GM23248 (cell line): ENCODE measurements around the gene KLHDC8A. TPM values are rescaled to one million over a fixed set of nuclear protein-coding genes. Genes with fewer than 3 reads are reported as not detected.

Source experiments
- DNase-seq: peaks from one replicate; pipeline ENCODE4 v3.0.0-alpha.2; 2015
- H2AFZ ChIP-seq: fragments of 200-600 bp; sonication (generic); 2 replicates; pipeline ENCODE4 v1.6.1; 2016; ENCODE audit warnings: antibody characterized with exemption
- H3F3A ChIP-seq: fragments of 200-600 bp; sonication (generic); 2 replicates; pipeline ENCODE4 v1.6.1; 2016; ENCODE audit warnings: mild to moderate bottlenecking, antibody characterized with exemption, mixed run types; ENCODE audit not compliant: insufficient read depth
- H3K27ac ChIP-seq: fragments of 200-600 bp; sonication (generic); 2 replicates; pipeline ENCODE4 v1.5.1; 2016; ENCODE audit warnings: mild to moderate bottlenecking
- H3K27me3 ChIP-seq: fragments of 200-600 bp; sonication (generic); replicated peaks from 2 replicates; pipeline ENCODE4 v1.6.1; 2016; ENCODE audit warnings: mild to moderate bottlenecking; ENCODE audit not compliant: insufficient read depth
- H3K36me3 ChIP-seq: fragments of 200-600 bp; sonication (generic); 2 replicates; pipeline ENCODE4 v1.6.1; 2016; ENCODE audit warnings: low read depth, mild to moderate bottlenecking
- H3K4me1 ChIP-seq: fragments of 200-600 bp; sonication (generic); 2 replicates; pipeline ENCODE4 v1.6.1; 2016; ENCODE audit warnings: mild to moderate bottlenecking; ENCODE audit not compliant: insufficient read depth
- H3K4me2 ChIP-seq: fragments of 200-600 bp; sonication (generic); one replicate; pipeline ENCODE4 v1.6.1; 2016; ENCODE audit warnings: mild to moderate bottlenecking; ENCODE audit not compliant: unreplicated experiment
- H3K4me3 ChIP-seq: fragments of 200-600 bp; sonication (generic); 2 replicates; pipeline ENCODE4 v1.5.1; 2016; ENCODE audit warnings: mild to moderate bottlenecking
- H3K79me2 ChIP-seq: fragments of 200-600 bp; sonication (generic); 2 replicates; pipeline ENCODE4 v1.6.1; 2016; ENCODE audit warnings: mild to moderate bottlenecking; ENCODE audit not compliant: insufficient read depth
- H3K9ac ChIP-seq: fragments of 200-600 bp; sonication (generic); 2 replicates; pipeline ENCODE4 v1.6.1; 2016; ENCODE audit warnings: mild to moderate bottlenecking
- H3K9me2 ChIP-seq: fragments of 200-600 bp; sonication (generic); 2 replicates; pipeline ENCODE4 v1.6.1; 2016; ENCODE audit warnings: mixed run types, mild to moderate bottlenecking, moderate library complexity; ENCODE audit not compliant: insufficient read depth
- H3K9me3 ChIP-seq: fragments of 200-600 bp; sonication (generic); one replicate; pipeline ENCODE4 v1.6.1; 2017; ENCODE audit warnings: low read depth
- H4K20me1 ChIP-seq: fragments of 200-600 bp; sonication (generic); 2 replicates; pipeline ENCODE4 v1.6.0; 2016; ENCODE audit not compliant: insufficient read depth
- EZH2 ChIP-seq: fragments of 200-600 bp; sonication (generic); IDR thresholded peaks from 2 replicates; pipeline ENCODE4 v1.6.1; 2018; ENCODE audit warnings: antibody characterized with exemption, mild to moderate bottlenecking; ENCODE audit not compliant: insufficient read depth, poor library complexity, severe bottlenecking
- EZH2phosphoT487 ChIP-seq: fragments of 200-600 bp; sonication (generic); IDR thresholded peaks from 2 replicates; pipeline ENCODE4 v1.6.1; 2018; ENCODE audit warnings: antibody characterized with exemption, moderate library complexity, mild to moderate bottlenecking, low read depth; ENCODE audit not compliant: insufficient read depth
- WGBS, 2 experiments: methylation state at CpG; one replicate each; pipeline ENCODE4 v1.1.6; 2015 to 2017; ENCODE audit warnings: low lambda C conversion rate in 2 of 2, low coverage in 1 of 2; ENCODE audit errors: missing lambda C conversion rate in 2 of 2; 5-methylcytosine and 5-hydroxymethylcytosine counted together
- in situ Hi-C: fragments of 300-500 bp; cut with MboI; formaldehyde crosslinking; loops from 2 replicates; pipeline ENCODE4 v1.15.0; 2020
- polyA plus RNA-seq: library from polyadenylated mRNA; unstranded; fragments of >200 nt; fragmentation: Nextera tagmentation; extraction: Ambion mirVana; gene quantifications from 2 replicates; pipeline ENCODE4 v1.2.1, GENCODE V29; 2016
- total RNA-seq: library from RNA; depleted of rRNA; stranded (reverse); fragments of >200 nt; shearing (Covaris generic); gene quantifications from 2 replicates; pipeline ENCODE4 v1.2.3, GENCODE V29; 2014

The KLHDC8A gene
- total and polyA plus RNA-seq, 2 experiments from 2014 or later: not detected

DNA sequence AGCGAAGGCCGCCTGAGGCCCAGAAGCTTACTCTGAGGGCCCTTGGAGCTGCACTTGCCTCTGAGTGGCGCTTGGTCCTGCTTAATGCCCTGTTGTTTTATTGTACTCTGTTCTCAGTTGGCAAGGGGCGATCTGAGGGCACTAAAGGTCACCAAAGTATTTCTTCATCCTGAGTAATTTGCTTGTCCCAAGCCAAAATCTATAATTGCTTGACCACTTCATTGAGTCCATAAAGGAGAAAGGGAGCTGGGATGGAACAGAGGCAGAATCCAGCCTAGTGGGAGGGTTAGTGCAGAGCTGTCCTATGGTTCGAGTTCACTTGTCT is 34.8 kb downstream of the KLHDC8A start:
- peak overlapping the region; percentile 88 for H3K4me3 ChIP-seq

DNA sequence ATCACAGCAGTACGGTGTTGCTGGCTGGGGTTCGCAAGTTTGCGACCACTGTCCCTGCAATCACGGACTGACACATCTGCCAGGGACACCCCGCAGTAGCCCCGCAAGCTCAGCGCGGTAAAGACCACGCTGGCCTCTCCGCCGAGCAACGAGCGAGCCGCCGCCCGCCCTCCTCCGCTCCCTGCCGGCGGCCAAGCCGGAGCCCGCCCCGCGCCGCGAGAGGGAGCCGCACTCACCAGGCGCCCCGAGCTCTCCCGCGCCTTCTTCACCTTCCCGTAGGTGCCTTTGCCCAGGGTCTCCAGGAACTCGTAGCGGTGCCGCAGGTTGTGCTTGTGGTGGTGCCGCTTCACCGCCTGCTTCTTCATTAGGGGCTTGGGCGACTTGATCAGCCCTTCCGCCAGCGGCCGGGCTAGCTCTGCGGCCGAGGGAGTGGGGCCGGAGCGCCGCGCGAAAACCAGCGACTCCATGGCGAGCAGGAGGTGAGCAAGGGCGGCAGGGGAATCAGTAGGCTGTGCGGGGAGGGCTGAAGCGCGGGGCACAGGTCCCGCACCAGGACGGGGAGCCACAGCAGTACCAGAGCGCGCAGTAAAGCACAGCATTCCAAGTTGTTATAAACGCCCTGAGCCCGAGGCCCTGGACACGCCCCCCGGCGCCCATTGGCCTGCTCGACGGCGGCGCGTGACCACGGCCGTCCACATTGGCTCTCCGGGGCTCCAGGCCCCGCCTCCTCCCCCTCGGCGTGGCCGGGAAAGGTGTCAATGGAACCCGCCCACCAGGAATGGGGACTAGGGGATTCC is 35.4 kb downstream of the KLHDC8A start, which contains the start of gene NUAK2:
TSS of gene NUAK2 (minus strand) at position 584 of the 797 bp plus-strand sequence. CDS start at position 467, 117 bp downstream.
- no peaks in the 10 kb centered on the region for H3K9me2 ChIP-seq
- peak within 1 kb of the TSS; percentile 80 for H3K4me2 ChIP-seq
- peaks cover 51% of the 10 kb centered on the region for H3K79me2 ChIP-seq
- H3K36me3 ChIP-seq: no peaks in the 10 kb centered on the region
- no peaks in the 10 kb centered on the region for H4K20me1 ChIP-seq
- H3K9me3 ChIP-seq: no peaks in the 10 kb centered on the region
- H3K9ac ChIP-seq: peak within 1 kb of the TSS; percentile 76
- H3K27ac ChIP-seq: no peak within 1 kb of the TSS
- peaks cover 17% of the 10 kb centered on the region for H3K4me1 ChIP-seq
- in situ Hi-C loops: loop anchor here (5.0 kb wide), 1 partner anchor 44 kb away; no protein-coding TSS in a partner anchor
- DNase-seq: peak; percentile 94
- peak within 1 kb of the TSS; percentile 88 for H3K4me3 ChIP-seq
- TF ChIP-seq EZH2phosphoT487 (no peak), EZH2 (no peak)
- peaks cover 10% of the 10 kb centered on the region; the same call in 1 of the 2 replicates for H3F3A ChIP-seq
- peak within 1 kb of the TSS; percentile 87 for H2AFZ ChIP-seq
- H3K27me3 ChIP-seq: no peaks in the 10 kb centered on the region
- WGBS, 2 experiments: 1% methylated on average over 69 to 75 of the region's 75 CpGs

More for the DNA sequence above, 34.8 kb downstream of the KLHDC8A start:
- no peak for DNase-seq
- H3K79me2 ChIP-seq: peaks cover 45% of the 10 kb centered on the region
- H4K20me1 ChIP-seq: no peaks in the 10 kb centered on the region
- no peaks in the 10 kb centered on the region for H3K9me3 ChIP-seq
- H3K4me2 ChIP-seq: peak overlapping the region; percentile 33
- WGBS, 2 experiments: 64 to 67% methylated on average over 5 of the region's 5 CpGs
- no peaks in the 10 kb centered on the region for H3K27me3 ChIP-seq
- TF ChIP-seq EZH2 (no peak), EZH2phosphoT487 (no peak)
- peak overlapping the region; percentile 87; the same call in 1 of the 2 replicates for H2AFZ ChIP-seq
- H3K4me1 ChIP-seq: peaks cover 17% of the 10 kb centered on the region
- no peak overlapping the region for H3K9ac ChIP-seq
- no peaks in the 10 kb centered on the region for H3K9me2 ChIP-seq
- H3K36me3 ChIP-seq: no peaks in the 10 kb centered on the region
- in situ Hi-C loops: loop anchor here (5.0 kb wide), 1 partner anchor 45 kb away; no protein-coding TSS in a partner anchor
- peaks cover 10% of the 10 kb centered on the region; the same call in 1 of the 2 replicates for H3F3A ChIP-seq
- no peak overlapping the region for H3K27ac ChIP-seq

DNA sequence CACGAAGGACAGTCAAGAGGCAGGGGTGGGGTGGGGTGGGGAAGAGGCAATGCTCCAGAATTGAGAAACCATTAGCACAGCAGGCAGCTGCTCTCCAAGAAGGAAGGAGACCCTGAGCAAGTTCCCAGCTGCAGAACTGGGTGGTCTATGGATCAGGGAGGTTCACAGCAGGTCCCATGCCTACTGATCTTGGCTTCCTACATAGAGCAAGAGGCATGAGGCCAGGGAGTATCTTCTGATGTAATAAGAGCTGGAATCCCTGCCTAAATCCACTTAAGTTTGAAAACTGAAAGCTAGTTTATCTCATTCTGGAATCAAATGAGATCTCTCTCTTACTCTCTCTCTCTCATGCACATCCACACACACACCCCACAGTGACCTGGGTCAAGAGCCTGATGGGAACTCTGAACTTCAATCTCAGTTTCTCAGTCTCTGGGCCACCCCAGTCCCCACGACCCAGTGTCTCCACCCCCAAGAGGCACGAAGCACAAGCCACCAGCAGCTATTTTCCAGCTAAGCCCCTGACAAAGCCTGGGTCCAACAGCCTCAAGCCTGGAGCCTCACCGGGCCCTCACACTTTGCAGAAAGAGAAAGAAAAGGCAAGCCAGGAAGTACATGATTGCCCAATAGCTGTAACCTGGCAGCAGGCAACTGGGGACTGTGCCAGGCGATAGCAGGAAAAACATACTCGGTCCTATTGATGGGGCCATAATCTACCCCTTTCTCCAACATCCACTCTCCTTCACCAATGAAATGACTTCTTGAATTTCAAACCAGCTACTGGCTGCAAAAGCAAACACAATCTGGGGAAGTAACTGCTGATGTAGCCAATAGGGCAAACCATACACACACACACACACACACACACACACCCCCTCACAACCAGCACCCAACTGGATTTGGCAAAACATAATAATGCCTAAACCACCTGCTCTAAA is 37.4 kb downstream of the KLHDC8A start:
- Histone ChIP-seq H2AFZ (peak overlapping the region; percentile 42; the same call in 1 of the 2 replicates), H3F3A (peaks cover 10% of the 10 kb centered on the region; the same call in 1 of the 2 replicates), H3K4me3 (peak overlapping the region; percentile 88), H4K20me1 (no peaks in the 10 kb centered on the region), H3K4me2 (peak overlapping the region; percentile 78), H3K36me3 (no peaks in the 10 kb centered on the region), H3K9me2 (no peaks in the 10 kb centered on the region), H3K4me1 (peaks cover 17% of the 10 kb centered on the region), H3K9me3 (no peaks in the 10 kb centered on the region), H3K27ac (peak overlapping the region; percentile 51), H3K9ac (peak overlapping the region; percentile 51), H3K27me3 (no peaks in the 10 kb centered on the region), H3K79me2 (peaks cover 71% of the 10 kb centered on the region)
- peak; percentile 71 for DNase-seq
- TF ChIP-seq EZH2: no peak
- TF ChIP-seq EZH2phosphoT487: no peak
- in situ Hi-C loops: loop anchor here (5.0 kb wide), 1 partner anchor 42 kb away; no protein-coding TSS in a partner anchor
- WGBS, 2 experiments: 28 to 29% methylated on average over 6 of the region's 6 CpGs
